ENCODE results near the gene CDS1. TPM values are rescaled to one million over a fixed set of nuclear protein-coding genes. Genes with fewer than 3 reads are reported as not detected.

CDS1 gene
- total RNA-seq, 1 donor from 2014 or later, result 12.9 TPM

DNA sequence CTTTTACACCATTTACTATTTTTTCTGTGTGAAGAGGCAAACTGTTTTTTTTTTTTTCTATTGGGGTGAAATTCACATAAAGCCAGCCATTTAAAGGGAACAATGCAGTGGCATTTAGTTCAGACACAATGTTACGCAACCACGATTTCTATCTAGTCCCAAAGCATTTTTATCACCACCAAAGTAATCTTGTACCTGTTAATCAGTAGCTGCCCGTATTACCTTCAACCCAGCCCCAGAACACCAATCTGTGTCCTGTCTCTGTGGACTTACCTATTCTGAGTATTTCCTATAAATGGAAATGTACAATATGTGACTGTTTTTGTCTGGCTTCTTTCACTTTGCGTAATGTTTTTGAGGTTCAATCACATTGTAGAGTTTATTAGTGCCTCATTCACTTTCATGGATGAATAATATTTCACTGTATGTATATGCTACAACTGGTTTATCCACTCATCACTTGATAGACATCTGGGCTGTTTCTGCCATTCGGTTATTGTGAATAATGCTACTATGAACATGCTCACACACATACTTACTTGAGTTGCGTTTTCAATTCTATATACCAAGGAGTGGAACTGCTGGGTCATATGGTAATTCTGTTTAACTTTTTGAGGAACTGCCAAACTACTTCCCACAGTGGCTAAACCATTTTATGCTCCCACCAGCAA, 116.2 kb downstream of the CDS1 start:
- DNase-seq (ENCODE audit: low read depth), result no peak
- no peak for TF ChIP-seq CTCF (conservative IDR thresholded peaks at IDR 0.05; ENCODE audit: low read depth, low read length)

More for the DNA sequence above, 116.2 kb downstream of the CDS1 start:
- H3K4me3 ChIP-seq (ENCODE audit: low read depth, low read length), result no peak overlapping the region

Other genes with a start within 250 kb of the CDS1 start
- not detected in 2 replicates for gene NKX6-1, start 83.8 kb upstream of the CDS1 start, total RNA-seq